Stimulated activated naive CD8-positive, alpha-beta T cell treated with anti-CD3 and anti-CD28 coated beads, Interleukin-15, amount 100 ng/mL, for 72 hours (primary cell): ENCODE data around the gene FBRSL1.
"Not testable (repeated sequence)": the region's sequence is repeated elsewhere in the genome, so short reads cannot be mapped to it uniquely, and the experiment has no call there.

Source experiments
- ATAC-seq: fragments of 150-1000 bp; cut with Tn5 transposase; 2 replicates; pipeline ENCODE4 v1.10.0; 2021; ENCODE audit warnings: mild to moderate bottlenecking, moderate library complexity
- DNase-seq, 2 donors: peaks; one replicate each; pipeline ENCODE4 v3.0.0; 2021 to 2022
- H3K27ac Mint-ChIP-seq, 2 donors: one replicate each; pipeline ENCODE4 v1.8.0; 2022; ENCODE audit warnings: mild to moderate bottlenecking in 2 of 2, mixed read lengths in 2 of 2, moderate library complexity in 2 of 2
- H3K27me3 Mint-ChIP-seq: one replicate; pipeline ENCODE4 v1.8.0; 2022; ENCODE audit warnings: mixed read lengths
- H3K4me1 Mint-ChIP-seq: one replicate; pipeline ENCODE4 v1.8.0; 2022; ENCODE audit warnings: mild to moderate bottlenecking, mixed read lengths
- H3K4me3 Mint-ChIP-seq, 2 donors: one replicate each; pipeline ENCODE4 v1.8.0; 2022; ENCODE audit warnings: mild to moderate bottlenecking in 2 of 2, mixed read lengths in 2 of 2, moderate library complexity in 1 of 2
- H3K9me3 Mint-ChIP-seq, 2 donors: one replicate each; pipeline ENCODE4 v1.8.0; 2022; ENCODE audit warnings: mixed read lengths in 2 of 2

The FBRSL1 gene

GRCh38 chr12:132461526-132461925 is 28.4 kb upstream of the FBRSL1 start:
- Mint-ChIP-seq H3K4me3 (no peak overlapping the region), H3K27ac (no peak overlapping the region), H3K4me1 (peaks cover 14% of the 10 kb centered on the region), H3K27me3 (no peaks in the 10 kb centered on the region), H3K9me3 (peaks cover 0 to 5% of the 10 kb centered on the region in 2 donors)
- no peak for DNase-seq
- ATAC-seq = no peak

DNA sequence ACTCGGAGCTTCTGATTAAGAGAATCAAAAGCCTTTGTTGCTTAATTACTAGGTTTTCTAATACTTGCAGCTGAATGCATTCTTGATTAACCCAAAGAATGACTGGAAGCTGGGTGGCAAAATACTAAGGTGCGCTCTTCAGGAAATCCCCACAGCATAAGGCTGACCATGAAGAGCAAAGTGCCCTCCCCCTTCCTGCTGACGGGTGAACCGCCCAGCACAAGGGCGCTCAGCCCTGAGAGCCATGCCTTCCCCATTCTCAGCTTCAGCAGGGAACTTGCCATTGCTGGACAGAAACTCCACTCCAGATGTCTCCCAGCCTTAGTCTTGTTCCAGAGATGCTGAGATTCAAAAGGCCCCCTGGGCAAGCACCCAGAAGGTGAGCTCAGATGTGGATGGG is 27.2 kb upstream of the FBRSL1 start:
- Mint-ChIP-seq H3K27me3 (no peaks in the 10 kb centered on the region), H3K4me1 (peaks cover 10% of the 10 kb centered on the region), H3K9me3 (peaks cover 0 to 5% of the 10 kb centered on the region in 2 donors), H3K27ac (no peak overlapping the region), H3K4me3 (no peak overlapping the region)
- peak; percentile 63 for ATAC-seq
- no peak for DNase-seq

DNA sequence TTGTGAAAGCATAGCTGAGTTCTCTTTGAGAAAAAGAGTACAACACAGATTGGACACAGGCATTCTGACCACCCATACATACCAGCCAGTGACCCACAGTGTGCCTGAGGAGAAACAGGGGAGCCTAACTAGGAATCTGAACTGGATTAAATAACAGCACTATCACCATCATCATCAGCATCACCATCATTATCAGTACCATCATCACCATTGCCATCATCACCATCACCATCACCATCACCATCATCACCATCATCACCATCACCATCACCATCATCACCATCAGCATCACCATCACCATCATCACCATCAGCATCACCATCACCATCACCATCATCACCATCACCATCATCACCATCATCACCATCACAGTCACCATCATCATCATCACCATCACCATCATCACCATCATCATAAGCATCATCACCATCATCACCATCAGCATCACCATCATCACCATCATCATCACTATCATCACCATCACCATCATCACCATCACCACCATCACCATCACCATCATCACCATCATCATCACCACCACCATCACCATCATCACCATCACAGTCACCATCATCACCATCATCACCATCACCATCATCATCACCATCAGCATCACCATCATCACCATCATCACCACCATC is 26.5 kb upstream of the FBRSL1 start:
- DNase-seq = not testable (repeated sequence)

GRCh38 chr12:132464304-132464703 is 25.6 kb upstream of the FBRSL1 start:
- H3K27me3 Mint-ChIP-seq, H3K27ac Mint-ChIP-seq, H3K9me3 Mint-ChIP-seq, ATAC-seq, H3K4me3 Mint-ChIP-seq, DNase-seq: not testable (repeated sequence)
- peaks cover 14% of the 10 kb centered on the region for H3K4me1 Mint-ChIP-seq

More for the DNA sequence above, 26.5 kb upstream of the FBRSL1 start:
- H3K4me1 Mint-ChIP-seq, ATAC-seq, H3K27me3 Mint-ChIP-seq, H3K4me3 Mint-ChIP-seq, H3K27ac Mint-ChIP-seq, H3K9me3 Mint-ChIP-seq: not testable (repeated sequence)

DNA sequence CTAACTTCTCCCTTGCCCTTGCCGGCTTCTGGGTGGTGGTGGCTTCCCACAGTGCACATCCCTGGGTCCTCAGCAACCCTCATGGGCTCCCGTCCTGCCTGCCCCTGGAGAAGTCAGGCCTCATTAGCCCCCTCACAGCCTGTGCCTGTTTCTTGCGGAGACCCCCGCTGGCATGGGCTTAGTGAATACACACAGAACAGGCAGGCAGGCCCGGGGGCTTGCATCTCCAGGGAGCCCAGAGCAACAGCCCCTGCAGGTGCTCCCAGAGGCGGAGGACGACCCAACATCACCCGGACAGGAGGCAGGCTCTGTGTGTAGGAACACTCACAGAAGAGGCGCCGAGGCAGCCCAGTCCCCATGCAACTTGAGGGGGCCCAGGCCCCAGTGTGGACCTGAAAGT is 25.1 kb upstream of the FBRSL1 start:
- Mint-ChIP-seq H3K4me3 (no peak overlapping the region), H3K27me3 (no peaks in the 10 kb centered on the region), H3K4me1 (peaks cover 20% of the 10 kb centered on the region), H3K9me3 (peaks cover 0 to 5% of the 10 kb centered on the region in 2 donors), H3K27ac (no peak overlapping the region)
- ATAC-seq = no peak
- no peak for DNase-seq

GRCh38 chr12:132465269-132466190 is 24.4 kb upstream of the FBRSL1 start:
- H3K9me3 Mint-ChIP-seq = peaks cover 0 to 5% of the 10 kb centered on the region in 2 donors
- peaks cover 24% of the 10 kb centered on the region for H3K4me1 Mint-ChIP-seq
- H3K27ac Mint-ChIP-seq = no peak overlapping the region
- H3K4me3 Mint-ChIP-seq = no peak overlapping the region
- H3K27me3 Mint-ChIP-seq = no peaks in the 10 kb centered on the region
- ATAC-seq = peak; percentile 41
- DNase-seq = no peak

- DNase-seq (no peak), ATAC-seq (no peak)
- H3K27ac Mint-ChIP-seq = no peak overlapping the region
- no peak overlapping the region for H3K4me3 Mint-ChIP-seq
- no peaks in the 10 kb centered on the region for H3K27me3 Mint-ChIP-seq
- H3K9me3 Mint-ChIP-seq = peaks cover 0 to 7% of the 10 kb centered on the region in 2 donors
- H3K4me1 Mint-ChIP-seq = peaks cover 33% of the 10 kb centered on the region
Observed at GRCh38 chr12:132466241-132467201, 23.4 kb upstream of the FBRSL1 start.

DNA sequence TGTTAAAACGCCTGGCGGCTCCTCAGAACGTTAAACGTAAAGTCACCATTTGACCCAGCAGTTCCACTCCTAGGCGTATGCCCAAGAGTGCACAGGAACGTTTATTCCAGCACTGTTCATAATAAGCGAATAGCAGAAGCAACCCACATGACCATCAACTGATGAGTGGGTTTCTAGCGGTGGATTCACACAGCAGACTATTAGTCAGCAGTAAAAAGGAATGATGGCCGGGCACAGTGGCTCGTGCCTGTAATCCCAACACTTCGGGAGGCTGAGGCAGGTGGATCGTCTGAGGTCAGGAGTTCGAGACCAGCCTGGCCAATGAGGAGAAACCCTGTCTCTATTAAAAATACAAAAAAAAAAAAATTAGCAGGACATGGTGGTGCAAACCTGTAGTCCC is 22.4 kb upstream of the FBRSL1 start:
- Mint-ChIP-seq H3K9me3 (peaks cover 0 to 4% of the 10 kb centered on the region in 2 donors), H3K27ac (no peak overlapping the region), H3K4me3 (no peak overlapping the region), H3K27me3 (no peaks in the 10 kb centered on the region), H3K4me1 (peaks cover 43% of the 10 kb centered on the region)
- no peak for DNase-seq
- ATAC-seq = no peak

GRCh38 chr12:132469423-132469822 is 20.5 kb upstream of the FBRSL1 start:
- H3K4me1 Mint-ChIP-seq = peaks cover 43% of the 10 kb centered on the region
- peak overlapping the region; percentile 1 to 79 for H3K27ac Mint-ChIP-seq
- H3K27me3 Mint-ChIP-seq = no peaks in the 10 kb centered on the region
- ATAC-seq (peak; percentile 45), DNase-seq (no peak)
- H3K9me3 Mint-ChIP-seq = peaks cover 0 to 4% of the 10 kb centered on the region in 2 donors
- peak overlapping the region; percentile 70 to 71 for H3K4me3 Mint-ChIP-seq

DNA sequence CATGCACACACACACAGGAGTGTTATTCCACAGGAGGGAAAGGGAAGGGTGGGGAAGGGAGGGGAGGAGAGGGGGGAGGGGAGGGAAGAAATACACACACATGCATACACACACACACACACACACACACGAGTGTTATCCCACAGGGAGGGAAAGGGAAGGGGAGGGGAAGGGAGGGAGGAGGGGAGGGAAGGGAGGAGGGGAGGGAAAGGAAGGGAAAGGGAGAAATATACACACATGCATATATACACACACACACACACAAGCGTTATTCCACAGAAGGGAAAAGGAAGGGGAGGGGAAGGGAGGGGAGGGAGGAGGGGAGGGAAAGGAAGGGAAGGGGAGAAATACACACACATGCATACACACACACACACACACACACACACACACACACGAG is 19.6 kb upstream of the FBRSL1 start:
- Mint-ChIP-seq H3K27ac (no peak overlapping the region), H3K4me3 (peak overlapping the region in 1 of 2 donors; percentile 71), H3K9me3 (peaks cover 0 to 4% of the 10 kb centered on the region in 2 donors), H3K27me3 (no peaks in the 10 kb centered on the region), H3K4me1 (peaks cover 41% of the 10 kb centered on the region)
- no peak for DNase-seq
- no peak for ATAC-seq

DNA sequence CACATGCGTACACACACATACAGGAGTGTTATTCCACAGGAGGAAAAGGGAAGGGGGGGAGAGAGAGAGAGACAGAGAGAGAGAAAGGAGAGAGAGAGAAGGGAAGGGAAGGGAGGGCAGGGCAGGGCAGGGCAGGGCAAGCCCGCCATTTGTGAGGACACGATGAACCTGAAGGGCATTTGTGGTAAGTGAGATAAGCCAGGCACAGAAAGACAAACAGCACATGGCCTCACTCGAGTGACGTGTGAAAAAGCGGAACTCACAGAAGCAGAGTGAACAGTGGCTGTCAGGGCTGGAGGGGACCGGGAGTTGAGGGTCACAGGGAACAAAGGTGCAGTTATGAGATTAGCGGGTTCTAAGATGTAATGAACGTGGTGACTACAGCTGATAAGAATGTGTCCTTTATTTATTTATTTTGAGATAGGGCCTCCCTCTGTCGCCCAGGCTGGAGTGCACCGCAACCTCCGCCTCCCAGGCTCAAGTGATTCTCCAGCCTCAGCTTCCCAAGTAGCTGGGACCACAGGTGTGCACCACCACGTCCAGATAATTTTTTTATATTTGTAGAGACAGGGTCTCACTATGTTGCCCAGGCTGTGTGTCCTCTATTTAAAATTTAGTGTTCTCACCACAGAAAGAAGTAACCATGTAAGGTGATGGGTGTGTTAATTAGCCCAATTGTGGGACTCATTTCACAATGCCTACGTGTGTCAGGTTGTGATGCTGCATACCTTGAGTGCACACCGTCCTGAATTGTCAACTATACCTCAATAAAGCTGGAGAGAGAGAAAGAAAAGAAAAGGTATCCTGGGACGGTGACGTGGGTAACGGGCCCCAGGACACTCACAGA is 18.7 kb upstream of the FBRSL1 start:
- ATAC-seq (peak; percentile 27), DNase-seq (no peak)
- H3K27ac Mint-ChIP-seq = peak overlapping the region; percentile 23 to 50
- H3K9me3 Mint-ChIP-seq = peaks cover 0 to 4% of the 10 kb centered on the region in 2 donors
- H3K27me3 Mint-ChIP-seq = no peaks in the 10 kb centered on the region
- peaks cover 46% of the 10 kb centered on the region for H3K4me1 Mint-ChIP-seq
- H3K4me3 Mint-ChIP-seq = peak overlapping the region; percentile 27 to 77

GRCh38 chr12:132471858-132472255 is 18.1 kb upstream of the FBRSL1 start:
- peaks cover 0 to 4% of the 10 kb centered on the region in 2 donors for H3K9me3 Mint-ChIP-seq
- peak overlapping the region; percentile 79 to 82 for H3K4me3 Mint-ChIP-seq
- H3K27me3 Mint-ChIP-seq = no peaks in the 10 kb centered on the region
- DNase-seq = no peak
- H3K27ac Mint-ChIP-seq = peak overlapping the region; percentile 23 to 50
- no peak for ATAC-seq
- peaks cover 50% of the 10 kb centered on the region for H3K4me1 Mint-ChIP-seq

- H3K4me1 Mint-ChIP-seq = peaks cover 56% of the 10 kb centered on the region
- H3K9me3 Mint-ChIP-seq = peaks cover 0 to 4% of the 10 kb centered on the region in 2 donors
- ATAC-seq (no peak), DNase-seq (no peak)
- H3K27me3 Mint-ChIP-seq = no peaks in the 10 kb centered on the region
- H3K4me3 Mint-ChIP-seq = peak overlapping the region; percentile 79 to 82
- peak overlapping the region in 1 of 2 donors; percentile 15 for H3K27ac Mint-ChIP-seq
Observed at GRCh38 chr12:132472386-132472785, 17.6 kb upstream of the FBRSL1 start.

GRCh38 chr12:132474237-132474741 is 15.7 kb upstream of the FBRSL1 start:
- ATAC-seq (peak; percentile 21), DNase-seq (peak; percentile 38 to 47)
- Mint-ChIP-seq H3K4me1 (peaks cover 67% of the 10 kb centered on the region), H3K27me3 (no peaks in the 10 kb centered on the region), H3K4me3 (peak overlapping the region; percentile 72 to 73), H3K27ac (peak overlapping the region in 1 of 2 donors; percentile 83), H3K9me3 (peaks cover 0 to 4% of the 10 kb centered on the region in 2 donors)
